ENCODE measurements around the gene TREML1. TPM values are rescaled to one million over a fixed set of nuclear protein-coding genes. Genes with fewer than 3 reads are reported as not detected.

TREML1 gene, protein sequence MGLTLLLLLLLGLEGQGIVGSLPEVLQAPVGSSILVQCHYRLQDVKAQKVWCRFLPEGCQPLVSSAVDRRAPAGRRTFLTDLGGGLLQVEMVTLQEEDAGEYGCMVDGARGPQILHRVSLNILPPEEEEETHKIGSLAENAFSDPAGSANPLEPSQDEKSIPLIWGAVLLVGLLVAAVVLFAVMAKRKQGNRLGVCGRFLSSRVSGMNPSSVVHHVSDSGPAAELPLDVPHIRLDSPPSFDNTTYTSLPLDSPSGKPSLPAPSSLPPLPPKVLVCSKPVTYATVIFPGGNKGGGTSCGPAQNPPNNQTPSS
- not detected in 2 replicates for total RNA-seq

DNA sequence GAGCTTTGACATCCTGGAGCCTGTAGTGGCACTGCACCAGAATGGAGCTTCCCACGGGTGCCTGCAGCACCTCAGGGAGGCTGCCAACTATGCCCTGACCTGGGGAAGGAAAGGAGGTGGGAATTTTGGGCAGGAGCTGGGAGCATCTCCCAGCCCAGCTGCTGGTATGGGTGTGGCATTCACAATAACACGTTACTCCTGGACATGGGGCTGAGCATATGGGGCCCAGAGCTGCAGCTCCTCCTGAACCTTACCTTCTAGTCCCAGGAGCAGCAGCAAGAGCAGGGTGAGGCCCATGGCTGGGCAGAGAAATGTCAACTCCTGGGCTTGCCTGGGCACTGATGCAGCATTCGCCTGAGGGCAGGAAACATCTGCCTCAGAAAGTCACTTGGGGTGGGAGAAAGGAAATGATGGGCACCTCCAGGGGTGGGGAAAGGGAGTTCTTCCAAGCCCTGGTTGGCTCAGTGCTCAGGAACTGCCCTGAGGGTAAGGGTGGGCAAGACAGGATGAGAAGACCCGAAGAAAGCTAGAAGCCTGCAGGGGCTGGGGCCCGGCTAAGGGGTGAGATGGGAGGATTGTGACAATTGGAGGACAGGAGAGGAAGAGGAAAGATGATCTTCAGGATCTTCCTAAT is at the start of gene TREML1:
Gene TREML1, minus strand, starts transcription at position 356 of the 634 bp plus-strand sequence. Its CDS starts 59 bp downstream, at position 297.

DNA sequence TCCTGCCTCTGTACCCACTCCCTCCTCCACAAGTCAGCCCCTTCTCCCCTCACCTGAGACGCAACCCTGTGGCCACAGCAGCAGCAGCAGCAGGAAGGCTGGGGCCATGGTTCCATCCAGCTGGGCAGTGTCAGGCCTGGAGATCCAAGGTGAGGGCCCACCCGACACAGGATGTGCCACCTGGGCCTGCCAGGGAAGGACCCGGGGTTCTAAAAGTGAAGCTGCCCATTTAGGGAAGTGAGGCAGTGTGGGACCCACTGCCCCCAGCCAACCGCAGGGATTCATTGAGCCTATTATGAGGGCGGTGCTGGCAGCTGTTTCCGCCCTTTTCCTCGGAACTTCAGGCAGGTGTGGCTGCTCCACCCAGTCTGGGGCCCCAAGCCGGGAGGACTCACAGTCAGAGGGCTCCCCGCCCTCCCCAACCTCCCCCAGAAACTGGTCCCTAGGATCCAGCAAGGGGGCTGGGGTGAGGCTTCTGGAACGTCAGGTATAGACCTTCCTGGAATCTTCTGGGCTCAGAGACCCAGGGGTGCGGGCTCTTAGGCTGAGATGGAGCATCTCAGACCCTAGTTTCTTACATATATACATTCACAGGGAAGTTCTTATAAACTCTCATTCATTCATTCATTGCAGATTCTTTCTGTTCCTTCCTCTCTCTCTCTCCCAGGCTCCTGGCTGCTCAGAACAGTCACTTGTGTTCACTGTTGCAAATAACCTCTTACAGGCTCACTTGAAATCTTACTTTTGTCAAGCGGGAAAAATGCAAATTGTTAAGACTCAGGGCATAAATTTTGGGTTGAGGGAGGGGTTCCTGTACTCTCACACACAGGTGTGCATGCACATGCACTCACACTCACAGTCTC is 47.0 kb upstream of the TREML1 start, which contains the start of gene TREML2:
Gene TREML2, minus strand, starts transcription at position 249 of the 863 bp plus-strand sequence. Its CDS starts 141 bp downstream, at position 108.

DNA sequence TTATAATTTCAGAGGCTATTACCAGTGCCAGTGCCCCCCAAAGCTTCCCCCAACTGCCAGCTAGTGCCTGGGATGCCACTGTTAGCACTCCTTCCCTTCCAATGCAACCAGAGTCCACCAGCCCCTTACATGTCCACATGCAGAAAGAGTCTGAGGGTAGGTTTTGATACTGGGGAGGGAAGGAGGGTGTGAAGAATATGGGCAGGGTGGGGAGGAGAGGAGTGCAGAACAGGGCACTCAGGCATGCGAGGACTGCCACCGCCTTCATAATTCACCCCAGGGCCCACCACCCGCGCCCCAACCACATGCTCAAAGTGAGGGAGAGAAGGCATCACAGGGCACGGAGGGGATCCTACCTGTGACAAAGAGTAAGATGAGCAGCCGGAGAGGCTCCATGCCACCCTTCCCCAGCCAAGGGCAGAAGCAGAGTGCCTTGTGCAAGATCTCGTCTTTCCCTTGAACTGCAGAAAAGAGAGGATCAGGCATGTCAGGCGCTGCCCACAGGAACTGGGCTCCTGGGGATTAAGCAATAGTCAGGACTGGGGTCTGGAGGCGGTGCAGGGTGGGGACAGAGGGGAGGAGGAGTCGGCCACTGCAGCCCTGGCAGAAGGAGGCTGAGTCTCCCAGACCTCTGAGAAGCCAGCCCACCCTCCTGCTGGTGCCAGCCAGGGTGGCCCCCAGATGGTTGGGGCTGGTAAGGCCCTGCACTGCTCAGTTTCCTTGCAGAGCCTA is 8.7 kb upstream of the TREML1 start, which contains the start of gene TREM2:
Gene TREM2, minus strand, starts transcription at position 430 of the 732 bp plus-strand sequence. Its CDS starts 34 bp downstream, at position 396.

Other genes with a start within 250 kb of the TREML1 start
- under 0.01 TPM in 2 replicates for gene UNC5CL, start 115.1 kb downstream of the TREML1 start, total RNA-seq
- gene TSPO2, start 111.9 kb downstream of the TREML1 start, total RNA-seq = not detected in 2 replicates
- not detected in 2 replicates for gene APOBEC2, start 101.1 kb downstream of the TREML1 start, total RNA-seq
- 4.8 and 6.3 TPM in 2 replicates for gene OARD1, start 82.0 kb downstream of the TREML1 start, total RNA-seq
- 5.9 and 11.3 TPM in 2 replicates for gene NFYA, start 81.4 kb downstream of the TREML1 start, total RNA-seq
- gene TREM2, start 8.8 kb upstream of the TREML1 start, total RNA-seq = not detected in 2 replicates
- not detected in 2 replicates for gene TREML2, start 46.8 kb upstream of the TREML1 start, total RNA-seq
- not detected in 2 replicates for gene TREML4, start 74.0 kb upstream of the TREML1 start, total RNA-seq
- gene TREM1, start 132.3 kb upstream of the TREML1 start, total RNA-seq = 0.78 and 7.0 TPM in 2 replicates
- not detected in 2 replicates for gene NCR2, start 181.3 kb upstream of the TREML1 start, total RNA-seq